ENCODE results near the gene EDIL3. TPM values are rescaled to one million over a fixed set of nuclear protein-coding genes. Genes with fewer than 3 reads are reported as not detected.

Gene EDIL3
- total RNA-seq, 1 donor from 2014 or later = 220 TPM

GRCh38 chr5:84425365-84425881 lies 40.7 kb upstream of the EDIL3 start:
- Mint-ChIP-seq H3K27me3 (ENCODE audit: unreplicated experiment) (no peaks in the 10 kb centered on the region), H3K36me3 (ENCODE audit: unreplicated experiment) (no peaks in the 10 kb centered on the region), H3K9me3 (ENCODE audit: unreplicated experiment) (no peaks in the 10 kb centered on the region), H3K27ac (ENCODE audit: unreplicated experiment) (peak overlapping the region; percentile 22), H3K4me3 (ENCODE audit: unreplicated experiment) (no peak overlapping the region), H3K4me1 (ENCODE audit: low read depth, unreplicated experiment) (peaks cover 4% of the 10 kb centered on the region)
- TF ChIP-seq CTCF (IDR thresholded peaks at IDR 0.05; ENCODE audit: partially characterized antibody, unreplicated experiment) = no peak
- DNase-seq = no peak

- TF ChIP-seq CTCF (IDR thresholded peaks at IDR 0.05; ENCODE audit: partially characterized antibody, unreplicated experiment) = no peak
- no peaks in the 10 kb centered on the region for H3K9me3 Mint-ChIP-seq (ENCODE audit: unreplicated experiment)
- no peaks in the 10 kb centered on the region for H3K27me3 Mint-ChIP-seq (ENCODE audit: unreplicated experiment)
- peaks cover 3% of the 10 kb centered on the region for H3K4me1 Mint-ChIP-seq (ENCODE audit: low read depth, unreplicated experiment)
- no peak for DNase-seq
- no peak overlapping the region for H3K27ac Mint-ChIP-seq (ENCODE audit: unreplicated experiment)
- no peaks in the 10 kb centered on the region for H3K36me3 Mint-ChIP-seq (ENCODE audit: unreplicated experiment)
- no peak overlapping the region for H3K4me3 Mint-ChIP-seq (ENCODE audit: unreplicated experiment)
Observed at GRCh38 chr5:84419742-84420141, 35.1 kb upstream of the EDIL3 start.

- H3K27ac Mint-ChIP-seq (ENCODE audit: unreplicated experiment) = no peak overlapping the region
- H3K4me3 Mint-ChIP-seq (ENCODE audit: unreplicated experiment) = no peak overlapping the region
- H3K4me1 Mint-ChIP-seq (ENCODE audit: low read depth, unreplicated experiment) = peaks cover 1% of the 10 kb centered on the region
- no peaks in the 10 kb centered on the region for H3K27me3 Mint-ChIP-seq (ENCODE audit: unreplicated experiment)
- no peak for DNase-seq
- H3K36me3 Mint-ChIP-seq (ENCODE audit: unreplicated experiment) = no peaks in the 10 kb centered on the region
- H3K9me3 Mint-ChIP-seq (ENCODE audit: unreplicated experiment) = no peaks in the 10 kb centered on the region
- TF ChIP-seq CTCF (IDR thresholded peaks at IDR 0.05; ENCODE audit: partially characterized antibody, unreplicated experiment) = no peak
Observed at GRCh38 chr5:84411832-84412605, 27.3 kb upstream of the EDIL3 start.

- H3K36me3 Mint-ChIP-seq (ENCODE audit: unreplicated experiment) = no peaks in the 10 kb centered on the region
- H3K4me3 Mint-ChIP-seq (ENCODE audit: unreplicated experiment) = no peak overlapping the region
- no peak for DNase-seq
- TF ChIP-seq CTCF (IDR thresholded peaks at IDR 0.05; ENCODE audit: partially characterized antibody, unreplicated experiment) = no peak
- H3K9me3 Mint-ChIP-seq (ENCODE audit: unreplicated experiment) = no peaks in the 10 kb centered on the region
- no peaks in the 10 kb centered on the region for H3K4me1 Mint-ChIP-seq (ENCODE audit: low read depth, unreplicated experiment)
- H3K27me3 Mint-ChIP-seq (ENCODE audit: unreplicated experiment) = no peaks in the 10 kb centered on the region
- H3K27ac Mint-ChIP-seq (ENCODE audit: unreplicated experiment) = no peak overlapping the region
Observed at GRCh38 chr5:84406111-84406510, 21.4 kb upstream of the EDIL3 start.

GRCh38 chr5:84403773-84404172 lies 19.1 kb upstream of the EDIL3 start:
- Mint-ChIP-seq H3K27ac (ENCODE audit: unreplicated experiment) (no peak overlapping the region), H3K36me3 (ENCODE audit: unreplicated experiment) (no peaks in the 10 kb centered on the region), H3K9me3 (ENCODE audit: unreplicated experiment) (no peaks in the 10 kb centered on the region), H3K4me1 (ENCODE audit: low read depth, unreplicated experiment) (no peaks in the 10 kb centered on the region), H3K27me3 (ENCODE audit: unreplicated experiment) (no peaks in the 10 kb centered on the region), H3K4me3 (ENCODE audit: unreplicated experiment) (no peak overlapping the region)
- no peak for TF ChIP-seq CTCF (IDR thresholded peaks at IDR 0.05; ENCODE audit: partially characterized antibody, unreplicated experiment)
- DNase-seq = no peak
